ENCODE data around the gene FBP2.

DNA sequence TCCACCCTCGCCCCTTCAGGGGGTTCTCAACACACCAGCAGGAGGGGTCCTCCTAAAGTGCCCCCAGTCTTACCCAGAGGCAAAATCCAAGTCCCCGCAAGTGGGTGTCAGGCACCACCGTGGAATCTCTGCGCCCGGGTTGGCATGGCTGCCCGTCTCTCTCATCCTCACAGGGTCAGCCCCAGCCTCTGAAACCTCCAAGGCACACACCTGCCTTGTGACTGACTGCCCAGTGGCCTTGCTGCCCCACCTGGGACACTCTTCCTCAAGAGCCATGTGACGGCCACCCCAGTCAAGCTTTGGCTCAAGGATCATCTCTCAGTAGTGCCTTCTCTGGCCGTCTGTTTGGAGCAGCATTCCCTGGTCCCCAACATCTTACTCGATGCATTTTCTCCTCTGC, 4.9 kb downstream of the FBP2 start:
- TF ChIP-seq CTCF (IDR thresholded peaks at IDR 0.05) (no peak), POLR2A (IDR thresholded peaks at IDR 0.05) (no peak), POLR2AphosphoS5 (IDR thresholded peaks at IDR 0.05) (no peak)
